NB4 (cell line): ENCODE measurements around the gene NIPAL1.

Experiments used
- CTCF ChIP-seq: IDR thresholded peaks from one replicate; pipeline ENCODE4 v1.5.1; 2012; ENCODE audit warnings: low read depth, low read length
- MAX ChIP-seq: IDR thresholded peaks from 2 replicates; pipeline ENCODE4 v1.6.1; 2011; ENCODE audit warnings: low read depth, low read length
- POLR2A ChIP-seq: IDR thresholded peaks from 2 replicates; pipeline ENCODE4 v1.6.1; 2011; ENCODE audit warnings: mild to moderate bottlenecking; ENCODE audit not compliant: insufficient read length; ENCODE audit errors: extremely low read depth

GRCh38 chr4:48037117-48037462, 20.5 kb downstream of the NIPAL1 start:
- TF ChIP-seq CTCF (no peak), POLR2A (no peak), MAX (no peak)
